HEK293 (cell line): ENCODE data around the gene SLC30A10.

Experiments used
- TCF7L2 ChIP-seq: IDR thresholded peaks from 2 replicates; pipeline ENCODE4 v1.6.1; 2011; ENCODE audit warnings: low read depth, mild to moderate bottlenecking, inconsistent platforms, low read length, moderate library complexity, borderline replicate concordance
- ZNF37A ChIP-seq: fragments of 450-650 bp; IDR thresholded peaks from 2 replicates; pipeline ENCODE4 v1.5.1; 2018; ENCODE audit warnings: missing biosample characterization, missing genetic modification characterization
- TF ChIP-seq, protein P1 (sequence below): fragments of 450-650 bp; formaldehyde crosslinking; IDR thresholded peaks from 2 replicates; pipeline ENCODE4 v1.5.1; 2017; ENCODE audit warnings: missing biosample characterization, missing genetic modification characterization
- TF ChIP-seq, protein P2 (sequence below): fragments of 450-650 bp; formaldehyde crosslinking; IDR thresholded peaks from 2 replicates; pipeline ENCODE4 v1.5.1; 2016; ENCODE audit warnings: missing biosample characterization, missing genetic modification characterization
- TF ChIP-seq, protein P3 (sequence below): sonication (generic); formaldehyde crosslinking; IDR thresholded peaks from 2 replicates; pipeline ENCODE4 v1.8.1; 2022; ENCODE audit warnings: mild to moderate bottlenecking, moderate library complexity, missing genetic modification reagents
- TF ChIP-seq, protein P4 (sequence below): fragments of 450-650 bp; formaldehyde crosslinking; IDR thresholded peaks from 2 replicates; pipeline ENCODE4 v1.5.1; 2016; ENCODE audit warnings: missing biosample characterization, missing genetic modification characterization

DNA sequence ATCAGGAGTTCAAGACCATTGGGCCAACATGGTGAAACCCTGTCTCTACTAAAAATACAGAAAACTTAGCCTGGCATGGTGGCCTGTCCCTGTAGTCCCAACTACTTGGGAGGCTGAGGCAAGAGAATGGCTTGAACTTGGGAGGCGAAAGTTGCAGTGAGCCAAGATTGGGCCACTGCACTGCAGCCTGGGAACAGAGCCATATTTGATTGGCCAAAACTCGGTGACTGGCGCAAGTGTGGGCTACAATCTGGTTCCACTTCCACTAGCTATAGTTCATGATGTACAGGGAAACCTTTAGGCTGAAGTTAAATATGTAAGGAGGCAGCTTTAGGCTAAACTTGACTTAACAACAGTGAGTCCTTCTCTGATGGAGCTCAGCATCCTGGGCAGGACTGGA lies 20.2 kb downstream of the SLC30A10 start:
- no peak for TF ChIP-seq TCF7L2
- TF ChIP-seq, protein P1, sequence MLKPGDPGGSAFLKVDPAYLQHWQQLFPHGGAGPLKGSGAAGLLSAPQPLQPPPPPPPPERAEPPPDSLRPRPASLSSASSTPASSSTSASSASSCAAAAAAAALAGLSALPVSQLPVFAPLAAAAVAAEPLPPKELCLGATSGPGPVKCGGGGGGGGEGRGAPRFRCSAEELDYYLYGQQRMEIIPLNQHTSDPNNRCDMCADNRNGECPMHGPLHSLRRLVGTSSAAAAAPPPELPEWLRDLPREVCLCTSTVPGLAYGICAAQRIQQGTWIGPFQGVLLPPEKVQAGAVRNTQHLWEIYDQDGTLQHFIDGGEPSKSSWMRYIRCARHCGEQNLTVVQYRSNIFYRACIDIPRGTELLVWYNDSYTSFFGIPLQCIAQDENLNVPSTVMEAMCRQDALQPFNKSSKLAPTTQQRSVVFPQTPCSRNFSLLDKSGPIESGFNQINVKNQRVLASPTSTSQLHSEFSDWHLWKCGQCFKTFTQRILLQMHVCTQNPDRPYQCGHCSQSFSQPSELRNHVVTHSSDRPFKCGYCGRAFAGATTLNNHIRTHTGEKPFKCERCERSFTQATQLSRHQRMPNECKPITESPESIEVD, result no peak
- TF ChIP-seq, protein P2, sequence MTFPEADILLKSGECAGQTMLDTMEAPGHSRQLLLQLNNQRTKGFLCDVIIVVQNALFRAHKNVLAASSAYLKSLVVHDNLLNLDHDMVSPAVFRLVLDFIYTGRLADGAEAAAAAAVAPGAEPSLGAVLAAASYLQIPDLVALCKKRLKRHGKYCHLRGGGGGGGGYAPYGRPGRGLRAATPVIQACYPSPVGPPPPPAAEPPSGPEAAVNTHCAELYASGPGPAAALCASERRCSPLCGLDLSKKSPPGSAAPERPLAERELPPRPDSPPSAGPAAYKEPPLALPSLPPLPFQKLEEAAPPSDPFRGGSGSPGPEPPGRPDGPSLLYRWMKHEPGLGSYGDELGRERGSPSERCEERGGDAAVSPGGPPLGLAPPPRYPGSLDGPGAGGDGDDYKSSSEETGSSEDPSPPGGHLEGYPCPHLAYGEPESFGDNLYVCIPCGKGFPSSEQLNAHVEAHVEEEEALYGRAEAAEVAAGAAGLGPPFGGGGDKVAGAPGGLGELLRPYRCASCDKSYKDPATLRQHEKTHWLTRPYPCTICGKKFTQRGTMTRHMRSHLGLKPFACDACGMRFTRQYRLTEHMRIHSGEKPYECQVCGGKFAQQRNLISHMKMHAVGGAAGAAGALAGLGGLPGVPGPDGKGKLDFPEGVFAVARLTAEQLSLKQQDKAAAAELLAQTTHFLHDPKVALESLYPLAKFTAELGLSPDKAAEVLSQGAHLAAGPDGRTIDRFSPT (tag by site-specific recombination), result no peak
- TF ChIP-seq ZNF37A (tag by site-specific recombination), result no peak
- TF ChIP-seq, protein P3, sequence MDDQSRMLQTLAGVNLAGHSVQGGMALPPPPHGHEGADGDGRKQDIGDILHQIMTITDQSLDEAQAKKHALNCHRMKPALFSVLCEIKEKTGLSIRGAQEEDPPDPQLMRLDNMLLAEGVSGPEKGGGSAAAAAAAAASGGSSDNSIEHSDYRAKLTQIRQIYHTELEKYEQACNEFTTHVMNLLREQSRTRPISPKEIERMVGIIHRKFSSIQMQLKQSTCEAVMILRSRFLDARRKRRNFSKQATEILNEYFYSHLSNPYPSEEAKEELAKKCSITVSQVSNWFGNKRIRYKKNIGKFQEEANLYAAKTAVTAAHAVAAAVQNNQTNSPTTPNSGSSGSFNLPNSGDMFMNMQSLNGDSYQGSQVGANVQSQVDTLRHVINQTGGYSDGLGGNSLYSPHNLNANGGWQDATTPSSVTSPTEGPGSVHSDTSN, result no peak
- TF ChIP-seq, protein P4, sequence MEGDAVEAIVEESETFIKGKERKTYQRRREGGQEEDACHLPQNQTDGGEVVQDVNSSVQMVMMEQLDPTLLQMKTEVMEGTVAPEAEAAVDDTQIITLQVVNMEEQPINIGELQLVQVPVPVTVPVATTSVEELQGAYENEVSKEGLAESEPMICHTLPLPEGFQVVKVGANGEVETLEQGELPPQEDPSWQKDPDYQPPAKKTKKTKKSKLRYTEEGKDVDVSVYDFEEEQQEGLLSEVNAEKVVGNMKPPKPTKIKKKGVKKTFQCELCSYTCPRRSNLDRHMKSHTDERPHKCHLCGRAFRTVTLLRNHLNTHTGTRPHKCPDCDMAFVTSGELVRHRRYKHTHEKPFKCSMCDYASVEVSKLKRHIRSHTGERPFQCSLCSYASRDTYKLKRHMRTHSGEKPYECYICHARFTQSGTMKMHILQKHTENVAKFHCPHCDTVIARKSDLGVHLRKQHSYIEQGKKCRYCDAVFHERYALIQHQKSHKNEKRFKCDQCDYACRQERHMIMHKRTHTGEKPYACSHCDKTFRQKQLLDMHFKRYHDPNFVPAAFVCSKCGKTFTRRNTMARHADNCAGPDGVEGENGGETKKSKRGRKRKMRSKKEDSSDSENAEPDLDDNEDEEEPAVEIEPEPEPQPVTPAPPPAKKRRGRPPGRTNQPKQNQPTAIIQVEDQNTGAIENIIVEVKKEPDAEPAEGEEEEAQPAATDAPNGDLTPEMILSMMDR (tag by site-specific recombination), result no peak
